ENCODE results near the gene CAMK2A. TPM values are rescaled to one million over a fixed set of nuclear protein-coding genes. Genes with fewer than 3 reads are reported as not detected.

CAMK2A gene
- total RNA-seq, 1 experiment from 2014 or later, result not detected

Other genes starting within 250 kb of the CAMK2A start
- gene CSF1R, start 203.2 kb downstream of the CAMK2A start, total RNA-seq (2014; rRNA removed; shearing (Covaris generic)), result not detected in 2 replicates
- 1.1 TPM in 1 of 2 replicates, not detected in the other for gene PDGFRB, start 133.9 kb downstream of the CAMK2A start, total RNA-seq (2014; rRNA removed; shearing (Covaris generic))
- 3.9 and 6.6 TPM in 2 replicates for gene CDX1, start 123.0 kb downstream of the CAMK2A start, total RNA-seq (2014; rRNA removed; shearing (Covaris generic))
- 0.66 and 0.76 TPM in 2 replicates for gene SLC6A7, start 99.7 kb downstream of the CAMK2A start, total RNA-seq (2014; rRNA removed; shearing (Covaris generic))
- not detected in 2 replicates for gene ARSI, start 13.1 kb upstream of the CAMK2A start, total RNA-seq (2014; rRNA removed; shearing (Covaris generic))
- 83.9 and 85.7 TPM in 2 replicates for gene TCOF1, start 67.9 kb upstream of the CAMK2A start, total RNA-seq (2014; rRNA removed; shearing (Covaris generic))
- 9.8 and 12.7 TPM in 2 replicates for gene CD74, start 123.1 kb upstream of the CAMK2A start, total RNA-seq (2014; rRNA removed; shearing (Covaris generic))
- gene RPS14, start 160.0 kb upstream of the CAMK2A start, total RNA-seq (2014; rRNA removed; shearing (Covaris generic)), result 1,946 and 1,965 TPM in 2 replicates
- gene NDST1, start 218.4 kb upstream of the CAMK2A start, total RNA-seq (2014; rRNA removed; shearing (Covaris generic)), result 6.9 and 11.0 TPM in 2 replicates

All from HT-29 (cell line).